ENCODE results near the gene WDR81. TPM values are rescaled to one million over a fixed set of nuclear protein-coding genes. Genes with fewer than 3 reads are reported as not detected.
A peak's percentile ranks its signal among the peaks of the same experiment; 100 is the strongest.
"Not testable (repeated sequence)": the region's sequence is repeated elsewhere in the genome, so short reads cannot be mapped to it uniquely, and the experiment has no call there.

WDR81 gene
- total RNA-seq, 1 experiment from 2014 or later = 20.5 TPM

DNA sequence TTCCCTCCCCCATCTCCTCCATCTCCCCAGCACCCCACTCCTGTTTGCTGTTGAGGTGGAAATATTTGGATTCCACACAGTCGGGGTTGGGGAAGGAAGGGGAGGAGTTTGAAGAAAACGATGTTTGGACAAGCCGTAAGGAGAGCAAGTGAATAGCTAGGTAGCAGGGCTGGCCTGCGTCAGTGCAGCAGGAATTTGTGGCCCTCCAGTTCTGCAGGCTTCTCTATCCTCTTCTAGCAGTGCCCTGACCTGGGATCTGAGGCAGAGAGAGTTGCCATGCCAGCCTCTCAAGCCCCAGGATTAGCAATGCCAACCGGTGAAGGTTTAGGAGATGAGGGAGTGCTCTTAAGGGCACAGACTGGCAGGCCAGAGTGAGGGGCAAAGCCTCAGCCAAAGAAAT lies 26.8 kb upstream of the WDR81 start:
- Histone ChIP-seq H3K4me2 (no peak overlapping the region), H2AFZ (no peak overlapping the region)
- POLR2A ChIA-PET (ENCODE audit: unreplicated experiment) = no interaction called here

GRCh38 chr17:1699891-1700290 lies 24.6 kb upstream of the WDR81 start:
- H3K9me2 ChIP-seq (ENCODE audit: insufficient read depth); H3K4me3 ChIP-seq; H3K9me3 ChIP-seq (ENCODE audit: insufficient read depth, low read depth); H3K4me1 ChIP-seq (replicated peaks; ENCODE audit: insufficient read depth); H3K27ac ChIP-seq; H3K36me3 ChIP-seq (ENCODE audit: low read depth); H4K20me1 ChIP-seq (ENCODE audit: insufficient read depth); intact Hi-C loops (cut with micrococcal nuclease; ENCODE audit: unreplicated experiment); CTCF ChIA-PET; H2AFZ ChIP-seq; H3K79me2 ChIP-seq (ENCODE audit: low read depth); BruUV-seq (replicated peaks); H3K4me2 ChIP-seq; H3F3A ChIP-seq (ENCODE audit: insufficient read depth, low read depth); H3K27me3 ChIP-seq (ENCODE audit: insufficient read depth, low read depth): not testable (repeated sequence)
- POLR2A ChIA-PET (ENCODE audit: unreplicated experiment) = interaction anchor here (0.7 kb wide), 1 partner anchor 16 kb away, joined by 3 read pairs; no protein-coding TSS in a partner anchor
- DNase-seq = peak in 1 of 2 experiments; percentile 33

More for the DNA sequence above, 26.8 kb upstream of the WDR81 start:
- BruUV-seq (replicated peaks) = no TSS peak
- intact Hi-C loops (cut with micrococcal nuclease; ENCODE audit: unreplicated experiment) = no loop called here
- no peaks in the 10 kb centered on the region for H3K27me3 ChIP-seq (ENCODE audit: insufficient read depth, low read depth)
- no peak overlapping the region for H3K27ac ChIP-seq
- no peak for TF ChIP-seq EZH2 (IDR thresholded peaks at IDR 0.05; ENCODE audit: low read depth)
- TF ChIP-seq, protein P1, sequence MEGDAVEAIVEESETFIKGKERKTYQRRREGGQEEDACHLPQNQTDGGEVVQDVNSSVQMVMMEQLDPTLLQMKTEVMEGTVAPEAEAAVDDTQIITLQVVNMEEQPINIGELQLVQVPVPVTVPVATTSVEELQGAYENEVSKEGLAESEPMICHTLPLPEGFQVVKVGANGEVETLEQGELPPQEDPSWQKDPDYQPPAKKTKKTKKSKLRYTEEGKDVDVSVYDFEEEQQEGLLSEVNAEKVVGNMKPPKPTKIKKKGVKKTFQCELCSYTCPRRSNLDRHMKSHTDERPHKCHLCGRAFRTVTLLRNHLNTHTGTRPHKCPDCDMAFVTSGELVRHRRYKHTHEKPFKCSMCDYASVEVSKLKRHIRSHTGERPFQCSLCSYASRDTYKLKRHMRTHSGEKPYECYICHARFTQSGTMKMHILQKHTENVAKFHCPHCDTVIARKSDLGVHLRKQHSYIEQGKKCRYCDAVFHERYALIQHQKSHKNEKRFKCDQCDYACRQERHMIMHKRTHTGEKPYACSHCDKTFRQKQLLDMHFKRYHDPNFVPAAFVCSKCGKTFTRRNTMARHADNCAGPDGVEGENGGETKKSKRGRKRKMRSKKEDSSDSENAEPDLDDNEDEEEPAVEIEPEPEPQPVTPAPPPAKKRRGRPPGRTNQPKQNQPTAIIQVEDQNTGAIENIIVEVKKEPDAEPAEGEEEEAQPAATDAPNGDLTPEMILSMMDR (conservative IDR thresholded peaks at IDR 0.05) = no peak
- H3F3A ChIP-seq (ENCODE audit: insufficient read depth, low read depth) = peaks cover 5% of the 10 kb centered on the region; the same call in 1 of the 2 replicates
- no peaks in the 10 kb centered on the region for H3K4me1 ChIP-seq (replicated peaks; ENCODE audit: insufficient read depth)
- H3K9me2 ChIP-seq (ENCODE audit: insufficient read depth) = no peaks in the 10 kb centered on the region
- DNase-seq = peak in 1 of 2 experiments; percentile 8
- CTCF ChIA-PET = interaction anchor here (0.6 kb wide), 1 partner anchor 432 kb away, joined by 4 read pairs; no protein-coding TSS in a partner anchor
- no peak overlapping the region for H3K4me3 ChIP-seq
- H4K20me1 ChIP-seq (ENCODE audit: insufficient read depth) = no peaks in the 10 kb centered on the region
- no peaks in the 10 kb centered on the region for H3K79me2 ChIP-seq (ENCODE audit: low read depth)
- H3K36me3 ChIP-seq (ENCODE audit: low read depth) = no peaks in the 10 kb centered on the region
- no peaks in the 10 kb centered on the region for H3K9me3 ChIP-seq (ENCODE audit: insufficient read depth, low read depth)

DNA sequence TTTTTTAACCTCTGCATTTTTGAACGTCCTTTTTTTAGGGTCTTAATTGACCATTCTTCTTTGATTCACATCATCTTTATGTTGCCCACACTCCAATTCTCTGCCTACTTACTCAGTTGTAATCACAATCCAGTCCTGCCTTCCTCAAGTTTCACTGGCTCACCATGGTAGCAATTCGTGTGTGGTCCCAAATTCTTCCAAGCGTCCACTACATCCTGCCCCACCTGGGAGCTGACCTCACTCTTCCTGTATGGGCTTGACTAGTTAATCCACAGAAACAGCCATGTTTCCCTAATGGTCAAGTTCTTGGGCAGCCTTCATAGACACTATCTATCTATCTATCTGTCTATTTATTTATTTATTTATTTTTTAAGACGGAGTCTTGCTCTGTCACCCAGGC lies 21.4 kb upstream of the WDR81 start:
- Histone ChIP-seq H3K4me3 (no peak overlapping the region), H4K20me1 (ENCODE audit: insufficient read depth) (no peaks in the 10 kb centered on the region), H3K79me2 (ENCODE audit: low read depth) (no peaks in the 10 kb centered on the region), H2AFZ (no peak overlapping the region), H3K27me3 (ENCODE audit: insufficient read depth, low read depth) (no peaks in the 10 kb centered on the region), H3K4me1 (replicated peaks; ENCODE audit: insufficient read depth) (no peaks in the 10 kb centered on the region), H3K27ac (no peak overlapping the region), H3K36me3 (ENCODE audit: low read depth) (no peaks in the 10 kb centered on the region), H3K9me2 (ENCODE audit: insufficient read depth) (no peaks in the 10 kb centered on the region), H3F3A (ENCODE audit: insufficient read depth, low read depth) (no peaks in the 10 kb centered on the region; the same call in 1 of the 2 replicates), H3K9me3 (ENCODE audit: insufficient read depth, low read depth) (no peaks in the 10 kb centered on the region), H3K4me2 (no peak overlapping the region)
- TF ChIP-seq, protein P1 (conservative IDR thresholded peaks at IDR 0.05) = no peak
- no peak for TF ChIP-seq EZH2 (IDR thresholded peaks at IDR 0.05; ENCODE audit: low read depth)
- BruUV-seq (replicated peaks) = no TSS peak
- DNase-seq = no peak
- ChIA-PET POLR2A (ENCODE audit: unreplicated experiment) (no interaction called here), CTCF (no interaction called here)
- intact Hi-C loops (cut with micrococcal nuclease; ENCODE audit: unreplicated experiment) = no loop called here

DNA sequence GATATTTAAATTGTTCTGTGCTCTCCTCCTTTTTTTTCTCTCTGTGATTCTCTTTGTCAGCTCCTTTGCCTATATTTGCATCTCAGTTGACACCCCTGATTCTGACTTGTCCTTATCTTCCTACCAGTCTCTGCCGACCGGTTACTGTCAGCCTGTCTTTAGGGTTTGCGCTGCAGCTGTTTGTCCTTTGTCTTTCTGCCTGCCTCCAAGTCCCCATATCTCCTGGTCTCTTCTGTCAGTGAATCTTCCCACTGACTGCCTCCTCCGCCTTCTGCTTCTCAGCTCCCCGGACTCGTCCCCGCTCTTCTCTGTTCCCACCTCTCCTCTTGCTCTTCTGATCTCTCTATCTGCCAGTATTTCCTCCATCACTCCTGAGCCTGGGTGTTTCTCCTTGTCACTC lies 19.5 kb upstream of the WDR81 start:
- Histone ChIP-seq H3K27ac (no peak overlapping the region), H3K36me3 (ENCODE audit: low read depth) (no peaks in the 10 kb centered on the region), H3K79me2 (ENCODE audit: low read depth) (no peaks in the 10 kb centered on the region), H3K4me3 (no peak overlapping the region), H3K4me1 (replicated peaks; ENCODE audit: insufficient read depth) (no peaks in the 10 kb centered on the region), H4K20me1 (ENCODE audit: insufficient read depth) (no peaks in the 10 kb centered on the region), H3K9me2 (ENCODE audit: insufficient read depth) (no peaks in the 10 kb centered on the region), H3F3A (ENCODE audit: insufficient read depth, low read depth) (no peaks in the 10 kb centered on the region; the same call in 1 of the 2 replicates), H3K27me3 (ENCODE audit: insufficient read depth, low read depth) (no peaks in the 10 kb centered on the region), H3K9me3 (ENCODE audit: insufficient read depth, low read depth) (no peaks in the 10 kb centered on the region), H3K4me2 (no peak overlapping the region), H2AFZ (no peak overlapping the region)
- no peak for TF ChIP-seq EZH2 (IDR thresholded peaks at IDR 0.05; ENCODE audit: low read depth)
- TF ChIP-seq, protein P1 (conservative IDR thresholded peaks at IDR 0.05) = no peak
- no TSS peak for BruUV-seq (replicated peaks)
- ChIA-PET POLR2A (ENCODE audit: unreplicated experiment) (no interaction called here), CTCF (interaction anchor here (0.7 kb wide), 1 partner anchor 37 kb away, joined by 4 read pairs; no protein-coding TSS in a partner anchor)
- intact Hi-C loops (cut with micrococcal nuclease; ENCODE audit: unreplicated experiment) = no loop called here
- DNase-seq = no peak
